GM21447 (cell line): ENCODE results near the gene STK32B.
"Not testable (repeated sequence)": the region's sequence is repeated elsewhere in the genome, so short reads cannot be mapped to it uniquely, and the experiment has no call there.

Source experiments
- ATAC-seq: cut with Tn5 transposase; IDR thresholded peaks from one replicate; pipeline ENCODE4 v1.9.1; 2021; ENCODE audit not compliant: unreplicated experiment

STK32B gene

GRCh38 chr4:5421416-5421815 is 370.1 kb downstream of the STK32B start:
- ATAC-seq: no peak

- ATAC-seq: no peak
Measured at GRCh38 chr4:5422195-5422594, 370.9 kb downstream of the STK32B start.

DNA sequence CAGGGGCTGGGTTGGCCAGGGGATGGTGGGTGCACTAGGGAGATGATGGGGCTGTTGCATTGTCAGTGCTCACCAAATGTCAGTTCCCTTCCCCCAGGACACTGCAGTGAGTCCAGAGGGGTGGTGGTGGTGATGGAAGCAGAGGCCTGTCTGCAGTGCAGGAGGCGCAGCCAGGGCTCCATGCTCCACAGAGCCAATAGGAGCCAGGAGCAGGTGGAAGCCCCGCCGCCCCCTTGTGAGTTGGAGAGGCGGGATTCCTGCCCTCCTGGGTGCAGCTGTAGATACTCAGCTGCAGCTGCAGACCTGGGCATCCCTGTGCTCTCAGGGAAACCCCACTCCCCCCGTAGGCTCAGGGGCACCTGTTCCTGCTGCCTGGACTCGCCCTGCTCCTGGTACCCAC is 372.4 kb downstream of the STK32B start:
- no peak for ATAC-seq

DNA sequence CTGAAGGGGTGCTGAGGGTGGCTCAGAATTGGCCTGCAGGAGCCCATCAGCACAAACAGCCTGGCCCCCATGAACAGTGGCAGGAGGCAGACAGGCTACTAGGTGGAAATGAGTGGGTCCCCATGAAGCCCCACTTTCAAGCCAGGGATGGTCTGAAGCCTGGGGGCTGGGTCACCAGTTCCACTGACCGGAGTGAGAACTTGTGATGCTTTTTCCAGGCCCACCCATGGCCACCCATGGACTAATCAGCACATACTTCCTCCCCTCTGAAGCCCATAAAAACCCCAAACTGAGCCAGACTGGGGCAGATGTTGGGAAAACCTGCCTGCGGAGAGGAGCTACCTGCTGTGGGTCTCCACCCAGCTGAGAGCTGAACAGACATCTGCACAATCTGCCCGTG is 372.9 kb downstream of the STK32B start:
- ATAC-seq: no peak

GRCh38 chr4:5424901-5425300 is 373.6 kb downstream of the STK32B start:
- ATAC-seq: no peak

GRCh38 chr4:5429747-5430146 is 378.5 kb downstream of the STK32B start:
- no peak for ATAC-seq

DNA sequence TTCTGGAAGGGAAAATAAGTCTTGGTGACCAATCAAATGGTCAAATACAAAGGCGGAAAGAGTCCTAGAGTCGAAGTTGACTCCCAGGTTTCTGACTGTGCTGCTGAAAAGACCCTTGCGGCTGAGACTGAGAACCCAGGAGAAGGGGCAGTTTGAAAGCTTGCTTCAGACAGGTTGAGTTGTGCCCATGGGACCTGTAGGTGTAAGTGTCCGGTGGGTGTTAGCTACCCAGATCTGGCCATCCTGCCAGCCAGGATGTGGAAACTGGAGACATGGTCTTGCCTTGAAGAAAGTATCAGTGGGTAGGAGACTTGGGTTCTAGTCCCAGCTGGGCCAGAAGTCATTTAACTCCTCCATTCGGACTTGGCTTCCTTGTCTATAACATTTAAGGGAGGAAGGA is 381.9 kb downstream of the STK32B start:
- no peak for ATAC-seq

DNA sequence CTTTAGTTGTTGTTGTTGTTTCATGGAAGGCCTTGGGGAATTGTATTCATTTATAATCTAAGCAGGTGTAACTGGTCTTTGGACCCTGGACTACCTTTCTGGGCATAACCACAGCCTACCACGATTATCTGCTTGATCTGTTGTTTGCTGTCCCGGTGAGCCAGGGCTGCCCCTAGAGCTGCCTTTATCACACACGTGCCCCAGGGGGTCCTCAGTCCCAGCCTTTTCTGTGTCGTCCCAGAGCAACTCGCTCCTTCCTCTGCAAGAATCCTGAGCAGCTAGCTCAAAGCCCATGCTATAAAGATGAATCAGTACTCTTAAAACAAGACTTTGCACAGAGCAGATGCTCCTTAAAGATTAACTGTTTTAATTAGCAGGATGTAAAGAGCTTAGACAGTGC is 383.9 kb downstream of the STK32B start:
- no peak for ATAC-seq

DNA sequence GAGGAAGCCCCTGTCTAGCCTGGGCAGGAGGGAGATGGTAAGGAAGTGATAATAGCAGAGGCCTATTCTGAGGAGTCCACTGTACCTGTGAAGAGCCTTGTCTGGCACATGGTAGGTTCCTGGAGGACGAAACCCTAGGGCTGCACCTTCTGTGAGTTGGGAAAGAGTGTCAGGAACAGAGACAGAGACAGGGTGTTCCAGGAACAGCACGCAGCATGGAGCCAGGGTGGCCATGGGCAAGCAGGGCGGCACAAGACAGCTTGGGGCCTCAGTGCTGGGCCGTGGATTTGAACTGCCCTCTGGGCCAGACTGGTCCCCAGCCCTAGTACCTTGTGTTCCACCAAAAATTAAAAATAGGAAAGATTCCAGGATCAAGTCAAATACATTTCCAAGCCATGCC is 384.5 kb downstream of the STK32B start:
- ATAC-seq: no peak

DNA sequence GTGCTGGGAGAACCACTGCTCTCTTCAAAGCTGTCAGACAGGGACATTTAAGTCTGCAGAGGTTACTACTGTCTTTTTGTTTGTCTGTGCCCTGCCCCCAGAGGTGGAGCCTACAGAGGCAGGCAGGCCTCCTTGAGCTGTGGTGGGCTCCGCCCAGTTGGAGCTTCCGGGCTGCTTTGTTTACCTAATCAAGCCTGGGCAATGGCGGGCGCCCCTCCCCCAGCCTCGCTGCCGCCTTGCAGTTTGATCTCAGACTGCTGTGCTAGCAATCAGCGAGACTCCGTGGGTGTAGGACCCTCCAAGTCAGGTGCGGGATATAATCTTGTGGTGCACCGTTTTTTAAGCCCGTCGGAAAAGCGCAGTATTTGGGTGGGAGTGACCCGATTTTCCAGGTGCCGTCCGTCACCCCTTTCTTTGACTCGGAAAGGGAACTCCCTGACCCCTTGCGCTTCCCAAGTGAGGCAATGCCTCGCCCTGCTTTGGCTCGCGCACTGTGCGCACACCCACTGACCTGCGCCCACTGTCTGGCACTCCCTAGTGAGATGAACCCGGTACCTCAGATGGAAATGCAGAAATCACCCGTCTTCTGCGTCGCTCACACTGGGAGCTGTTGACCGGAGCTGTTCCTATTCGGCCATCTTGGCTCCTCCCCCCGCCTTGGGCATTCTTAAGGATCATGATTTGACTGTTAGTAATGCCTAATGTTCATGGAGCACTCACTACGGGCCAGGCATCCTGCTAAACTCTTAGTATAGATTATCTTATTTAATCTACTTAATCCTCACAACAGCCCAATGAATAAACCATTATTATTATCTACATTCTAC is 392.9 kb downstream of the STK32B start:
- ATAC-seq: not testable (repeated sequence)

DNA sequence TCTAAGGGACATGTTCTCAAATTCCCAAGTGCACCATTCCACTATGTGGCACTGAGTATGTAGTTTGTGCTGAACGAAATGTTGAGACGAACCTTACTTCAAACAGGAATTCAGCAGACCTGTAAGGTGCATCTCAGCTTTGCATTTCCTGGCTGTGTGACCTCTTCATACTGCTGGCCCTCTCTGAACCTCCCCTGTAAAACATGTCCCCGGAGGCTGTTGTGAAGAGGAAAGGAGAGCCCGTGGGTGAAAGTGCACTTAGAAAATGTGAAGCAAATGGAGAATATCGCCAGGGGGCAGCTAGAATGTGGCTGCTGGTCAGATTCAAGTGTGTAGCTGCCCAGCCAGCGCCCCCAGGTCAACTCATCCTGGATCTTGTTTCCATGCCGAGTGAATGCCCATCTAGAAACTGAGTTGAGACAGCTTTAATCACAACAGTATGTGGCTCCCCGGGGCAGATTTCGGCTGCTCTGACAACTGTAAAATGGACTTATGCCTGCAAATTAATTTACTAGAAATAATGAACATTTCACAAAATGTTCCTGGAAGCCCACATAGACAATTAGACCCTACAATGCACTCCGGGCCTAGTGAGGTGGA is 393.7 kb downstream of the STK32B start:
- ATAC-seq: no peak

GRCh38 chr4:5446595-5447226 is 395.4 kb downstream of the STK32B start:
- ATAC-seq: no peak

GRCh38 chr4:5447755-5448154 is 396.5 kb downstream of the STK32B start:
- no peak for ATAC-seq

DNA sequence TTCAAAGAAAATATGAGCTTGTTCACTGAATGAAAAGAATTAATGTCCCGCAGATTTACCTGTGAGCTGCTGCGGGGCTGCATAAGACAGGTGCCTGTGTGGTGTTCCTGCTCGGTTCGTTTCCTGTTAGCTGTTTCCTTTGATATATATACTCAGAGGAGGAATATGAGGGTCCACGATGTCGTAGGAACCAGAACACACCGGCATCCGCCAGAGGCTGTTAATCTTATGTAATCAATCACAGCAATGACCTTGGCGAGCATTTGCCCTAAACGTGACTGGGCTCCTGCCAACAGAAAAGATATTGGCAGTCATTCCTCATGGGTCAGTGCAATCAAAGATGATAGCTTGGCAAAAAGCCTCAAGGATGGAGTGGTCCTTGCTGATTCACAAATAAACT is 396.9 kb downstream of the STK32B start:
- ATAC-seq: no peak

GRCh38 chr4:5451243-5451642 is 400.0 kb downstream of the STK32B start:
- ATAC-seq: no peak

- ATAC-seq: no peak
Measured at GRCh38 chr4:5452156-5452555, 400.9 kb downstream of the STK32B start.

- no peak for ATAC-seq
Measured at GRCh38 chr4:5455003-5455585, 403.8 kb downstream of the STK32B start.

- ATAC-seq: no peak
Measured at GRCh38 chr4:5456296-5456845, 405.1 kb downstream of the STK32B start.

GRCh38 chr4:5458676-5459075 is 407.4 kb downstream of the STK32B start:
- ATAC-seq: no peak

- no peak for ATAC-seq
Measured at GRCh38 chr4:5459236-5459635, 408.0 kb downstream of the STK32B start.

DNA sequence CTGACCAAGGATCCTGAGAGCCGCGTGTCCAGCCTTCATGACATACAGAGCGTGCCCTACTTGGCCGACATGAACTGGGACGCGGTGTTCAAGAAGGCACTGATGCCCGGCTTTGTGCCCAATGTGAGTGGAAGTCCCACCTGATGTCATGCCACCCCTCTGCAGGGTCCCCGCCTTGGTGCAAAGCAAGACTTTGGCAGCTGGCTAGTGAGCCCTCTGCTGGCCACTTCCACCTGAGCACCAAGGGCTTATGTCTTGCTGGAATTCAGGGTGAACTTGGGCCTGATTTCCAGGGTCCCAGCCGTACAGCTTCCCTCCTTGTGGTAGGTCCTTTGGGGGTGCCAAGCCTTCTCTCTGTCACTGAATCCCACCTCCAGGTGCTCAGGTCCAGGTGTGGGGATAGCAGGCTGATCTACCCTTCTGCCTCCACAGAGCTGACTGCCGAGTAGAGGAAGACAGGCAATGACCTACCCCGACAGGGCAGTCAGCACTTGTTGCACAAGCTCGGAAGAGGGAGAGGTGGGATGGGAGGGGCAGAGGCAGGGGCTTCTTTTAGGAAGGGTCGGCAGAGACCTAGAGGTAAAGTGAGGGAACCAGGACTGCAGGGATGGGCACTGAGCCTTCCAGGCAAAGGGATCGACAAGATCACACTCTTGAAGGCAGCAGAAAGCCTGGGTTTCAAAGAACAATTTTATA is 409.0 kb downstream of the STK32B start:
- ATAC-seq: no peak
